B cell (primary cell): Measurements from ENCODE around the gene NOC2L.

Source experiments
- CTCF ChIP-seq: fragments of 200-600 bp; IDR thresholded peaks from one replicate; pipeline ENCODE4 v1.8.0; 2022; ENCODE audit warnings: antibody characterized with exemption, mild to moderate bottlenecking
- EZH2 ChIP-seq: IDR thresholded peaks from 2 replicates; pipeline ENCODE4 v1.6.1; 2012; ENCODE audit warnings: borderline replicate concordance, low read depth, mild to moderate bottlenecking, moderate library complexity, low read length; ENCODE audit not compliant: insufficient read depth, poor library complexity, severe bottlenecking

DNA sequence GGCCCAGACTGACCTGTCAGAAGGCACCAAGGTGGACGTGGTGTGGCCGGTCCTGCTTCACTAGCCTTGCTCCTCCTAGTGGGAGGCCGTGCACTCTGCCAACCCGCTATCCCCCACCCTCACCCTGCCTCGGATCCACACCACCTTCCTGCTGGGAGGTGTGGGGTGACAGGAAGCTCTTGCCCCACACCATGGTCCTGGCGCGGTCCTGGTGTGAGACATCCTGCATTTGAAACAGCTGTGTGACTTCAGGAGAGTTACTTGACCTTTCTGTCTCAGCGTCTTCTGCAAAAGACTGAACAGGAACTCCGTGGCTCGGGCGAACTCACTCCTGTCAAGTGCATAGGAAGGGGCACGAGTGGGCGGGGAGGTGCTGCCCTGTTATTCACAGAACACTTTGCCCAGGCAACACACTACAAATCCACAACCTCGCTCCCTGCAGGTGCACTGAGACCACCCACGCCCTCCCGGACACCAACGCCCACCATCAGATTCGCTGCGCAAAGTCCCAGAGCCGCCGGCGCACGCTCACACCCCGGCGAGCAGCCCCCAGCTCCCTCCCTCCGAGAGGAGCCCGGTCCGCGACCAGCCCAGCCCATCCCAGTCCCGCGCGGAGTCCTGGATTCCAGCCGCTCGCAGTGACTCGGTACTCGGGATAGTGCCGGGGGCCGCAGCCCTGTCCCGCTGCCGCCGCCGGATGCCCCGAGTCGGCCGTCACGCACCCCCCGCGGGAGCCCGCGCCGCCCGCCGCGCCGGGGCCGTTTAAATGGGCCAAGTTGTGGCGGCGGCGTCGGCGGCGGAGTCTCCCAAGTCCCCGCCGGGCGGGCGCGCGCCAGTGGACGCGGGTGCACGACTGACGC lies 35.7 kb downstream of the NOC2L start, which contains the start of gene SAMD11:
- TF ChIP-seq CTCF (no peak), EZH2 (peak; percentile 85)
